NB4 (cell line): Measurements from ENCODE around the gene SUSD6.

Experiments used
- DNase-seq: peaks from one replicate; pipeline ENCODE4 v3.0.0; 2010; ENCODE audit warnings: low read depth
- H3K4me3 ChIP-seq: one replicate; pipeline ENCODE4 v1.5.1; 2011; ENCODE audit warnings: mild to moderate bottlenecking, low read depth, low read length, moderate library complexity
- CTCF ChIP-seq: IDR thresholded peaks from one replicate; pipeline ENCODE4 v1.5.1; 2012; ENCODE audit warnings: low read depth, low read length
- MAX ChIP-seq: IDR thresholded peaks from 2 replicates; pipeline ENCODE4 v1.6.1; 2011; ENCODE audit warnings: low read depth, low read length
- MYC ChIP-seq: IDR thresholded peaks from 2 replicates; pipeline ENCODE4 v1.6.1; 2011; ENCODE audit warnings: low read depth, low read length
- POLR2A ChIP-seq: IDR thresholded peaks from 2 replicates; pipeline ENCODE4 v1.6.1; 2011; ENCODE audit warnings: mild to moderate bottlenecking; ENCODE audit not compliant: insufficient read length; ENCODE audit errors: extremely low read depth

SUSD6 gene

GRCh38 chr14:69666690-69667211 is 55.4 kb downstream of the SUSD6 start:
- H3K4me3 ChIP-seq: no peak overlapping the region
- TF ChIP-seq MAX (no peak), MYC (no peak), CTCF (no peak), POLR2A (no peak)
- no peak for DNase-seq

- TF ChIP-seq MYC (no peak), POLR2A (no peak), CTCF (no peak), MAX (no peak)
- no peak overlapping the region for H3K4me3 ChIP-seq
- no peak for DNase-seq
Measured at GRCh38 chr14:69667938-69668335, 56.5 kb downstream of the SUSD6 start.

DNA sequence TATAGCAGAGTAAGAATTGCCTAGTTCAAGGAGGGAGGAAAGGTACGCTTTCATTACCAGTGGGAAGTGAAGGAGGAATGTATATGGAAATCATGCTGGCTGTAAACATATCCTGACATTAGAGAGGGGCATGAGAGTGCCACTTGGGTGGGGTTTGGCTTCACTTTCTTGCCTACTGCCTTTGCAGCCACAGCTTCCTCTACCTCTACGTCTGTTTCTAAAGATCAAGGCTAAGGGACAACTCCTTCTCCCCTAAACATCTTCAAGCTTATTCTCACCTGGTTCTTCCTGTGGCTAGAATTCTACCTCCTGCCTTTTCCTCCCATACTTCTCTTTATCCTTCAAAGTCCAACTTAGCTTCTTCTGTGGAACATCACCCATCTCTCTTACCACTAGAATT is 58.0 kb downstream of the SUSD6 start:
- TF ChIP-seq MAX (no peak), MYC (no peak), POLR2A (no peak), CTCF (no peak)
- no peak overlapping the region for H3K4me3 ChIP-seq
- no peak for DNase-seq

DNA sequence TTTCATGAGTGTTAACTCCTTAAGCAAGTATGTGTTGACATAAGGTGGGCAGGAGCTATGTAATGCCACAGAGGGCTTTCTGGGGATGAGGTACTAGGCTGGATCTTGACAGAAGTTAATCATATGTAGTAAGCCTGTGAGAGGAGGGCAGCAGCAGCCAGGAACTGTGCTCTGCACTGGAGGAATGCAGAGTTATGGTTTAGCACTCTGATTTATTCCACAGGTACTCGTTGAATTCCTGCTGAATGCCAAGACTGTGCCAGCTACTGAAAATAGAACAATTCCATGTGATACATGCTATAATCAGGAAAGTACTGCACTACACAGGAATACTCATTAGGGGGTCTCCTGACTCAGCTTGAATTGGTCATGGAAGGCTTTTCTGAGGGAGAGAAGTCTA is 58.7 kb downstream of the SUSD6 start:
- TF ChIP-seq MYC (no peak), MAX (no peak), CTCF (no peak), POLR2A (no peak)
- DNase-seq: no peak
- no peak overlapping the region for H3K4me3 ChIP-seq

DNA sequence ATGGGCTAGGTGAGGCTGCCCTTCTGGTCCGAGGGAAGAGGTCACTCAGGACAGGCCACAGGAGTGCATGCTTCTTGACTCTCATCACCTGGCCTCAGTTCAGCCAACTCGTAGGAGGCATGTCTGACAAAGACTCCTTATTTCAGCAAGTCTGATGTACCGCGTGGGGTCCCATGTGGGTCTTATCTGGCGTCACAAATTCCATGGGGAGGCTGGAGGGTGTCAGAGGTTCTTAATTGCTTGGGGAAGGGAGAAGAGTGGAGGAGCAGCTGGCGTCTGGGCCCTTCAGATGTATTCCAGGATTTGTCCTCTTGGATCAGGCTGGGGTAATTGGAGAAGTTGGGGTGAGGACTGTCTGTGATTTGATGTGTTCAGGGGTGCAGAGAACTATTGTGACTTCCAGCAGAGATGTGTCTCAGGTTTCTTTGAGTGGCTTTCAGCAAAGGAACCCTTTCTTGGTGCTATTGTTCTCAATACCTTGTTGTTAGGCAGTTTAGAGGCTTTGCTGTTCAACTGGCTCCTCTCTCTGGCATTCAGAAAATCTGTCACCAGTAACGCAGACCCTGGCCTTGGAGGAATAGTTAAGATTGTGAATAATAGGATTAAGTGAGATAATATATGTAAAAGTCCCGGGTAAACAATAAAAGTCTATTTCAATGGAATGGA is 60.1 kb downstream of the SUSD6 start:
- no peak for TF ChIP-seq MAX
- no peak for TF ChIP-seq POLR2A
- TF ChIP-seq MYC: no peak
- no peak for TF ChIP-seq CTCF
- no peak overlapping the region for H3K4me3 ChIP-seq
- no peak for DNase-seq

- H3K4me3 ChIP-seq: no peak overlapping the region
- TF ChIP-seq CTCF (no peak), POLR2A (no peak), MYC (no peak), MAX (no peak)
- no peak for DNase-seq
Measured at GRCh38 chr14:69672356-69672755, 61.0 kb downstream of the SUSD6 start.
